ENCODE results near the gene DNAH6.

DNA sequence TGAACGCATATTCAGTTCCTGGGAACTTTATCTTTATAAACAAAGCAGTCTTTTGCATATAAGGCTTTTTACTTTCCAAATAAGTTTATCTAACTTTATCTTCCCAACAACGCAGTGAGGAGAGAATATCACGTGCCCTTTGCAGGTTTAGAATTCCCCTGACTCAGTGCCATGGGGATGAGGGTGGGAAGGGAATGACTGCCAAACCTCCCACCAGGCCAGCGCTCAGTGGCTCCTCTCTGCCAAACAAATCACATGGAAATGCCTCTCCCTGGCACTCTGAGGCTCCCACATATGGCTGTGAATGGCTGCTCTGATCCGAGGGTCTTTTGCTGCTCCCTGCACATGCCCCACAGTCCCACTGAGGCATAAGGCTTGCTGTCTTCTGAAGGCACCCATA, 158.3 kb downstream of the DNAH6 start:
- TF ChIP-seq HDAC6 (IDR thresholded peaks at IDR 0.05; ENCODE audit: unreplicated experiment) (no peak), MXI1 (IDR thresholded peaks at IDR 0.05; ENCODE audit: low read depth, low read length) (no peak), RCOR1 (conservative IDR thresholded peaks at IDR 0.05; ENCODE audit: low read depth, low read length) (no peak), NFIC (IDR thresholded peaks at IDR 0.05; ENCODE audit: low read depth, low read length) (no peak)

Measured in GM12878 (cell line).